Stimulated activated CD8-positive, alpha-beta memory T cell treated with anti-CD3 and anti-CD28 coated beads, Interleukin-12 subunit alpha, Interleukin-12 subunit beta, amount 100 ng/mL, for 24 hours (primary cell): ENCODE results near the gene CWF19L1.
A peak's percentile ranks its signal among the peaks of the same experiment; 100 is the strongest.
"Not testable (repeated sequence)": the region's sequence is repeated elsewhere in the genome, so short reads cannot be mapped to it uniquely, and the experiment has no call there.

Source experiments
- DNase-seq: peaks from one replicate; pipeline ENCODE4 v3.0.0-alpha.2; 2020; ENCODE audit errors: extremely low read depth

Gene CWF19L1

GRCh38 chr10:100267239-100268104 is at the start of gene CWF19L1:
CWF19L1 (minus strand) TSS chr10:100267638; CDS start chr10:100267593, 45 bp downstream.
- peak; percentile 47 for DNase-seq

GRCh38 chr10:100315615-100316014 is 48.2 kb upstream of the CWF19L1 start:
- DNase-seq: no peak

- no peak for DNase-seq
Observed at GRCh38 chr10:100311298-100311697, 43.9 kb upstream of the CWF19L1 start.

- no peak for DNase-seq
Observed at GRCh38 chr10:100307684-100308083, 40.2 kb upstream of the CWF19L1 start.

GRCh38 chr10:100306861-100307260 is 39.4 kb upstream of the CWF19L1 start:
- DNase-seq: no peak

- DNase-seq: no peak
Observed at GRCh38 chr10:100304414-100304813, 37.0 kb upstream of the CWF19L1 start.

GRCh38 chr10:100303724-100304319 is 36.4 kb upstream of the CWF19L1 start:
- DNase-seq: no peak

GRCh38 chr10:100301123-100301522 is 33.7 kb upstream of the CWF19L1 start:
- DNase-seq: not testable (repeated sequence)

- DNase-seq: no peak
Observed at GRCh38 chr10:100297242-100297641, 29.8 kb upstream of the CWF19L1 start.

GRCh38 chr10:100293066-100293465 is 25.6 kb upstream of the CWF19L1 start:
- no peak for DNase-seq

GRCh38 chr10:100292300-100292699 is 24.9 kb upstream of the CWF19L1 start:
- not testable (repeated sequence) for DNase-seq

- no peak for DNase-seq
Observed at GRCh38 chr10:100291356-100291755, 23.9 kb upstream of the CWF19L1 start.

- no peak for DNase-seq
Observed at GRCh38 chr10:100289641-100290040, 22.2 kb upstream of the CWF19L1 start.

- no peak for DNase-seq
Observed at GRCh38 chr10:100288196-100288595, 20.8 kb upstream of the CWF19L1 start.

- no peak for DNase-seq
Observed at GRCh38 chr10:100287756-100288155, 20.3 kb upstream of the CWF19L1 start.

- DNase-seq: peak; percentile 65
Observed at GRCh38 chr10:100286051-100287033, 18.9 kb upstream of the CWF19L1 start, which contains the start of gene BLOC1S2. BLOC1S2 (minus strand) TSS chr10:100286680; CDS start chr10:100286659, 21 bp downstream.

GRCh38 chr10:100285326-100285725 is 17.9 kb upstream of the CWF19L1 start:
- DNase-seq: not testable (repeated sequence)

GRCh38 chr10:100282907-100283306 is 15.5 kb upstream of the CWF19L1 start:
- DNase-seq: no peak

GRCh38 chr10:100276971-100277370 is 9.5 kb upstream of the CWF19L1 start:
- not testable (repeated sequence) for DNase-seq

- DNase-seq: no peak
Observed at GRCh38 chr10:100265821-100266485, 1.5 kb downstream of the CWF19L1 start.

GRCh38 chr10:100254191-100254590 is 13.2 kb downstream of the CWF19L1 start:
- DNase-seq: no peak
